Spleen (tissue), 11 donors: ENCODE measurements around the gene MC1R. TPM values are rescaled to one million over a fixed set of nuclear protein-coding genes. Genes with fewer than 3 reads are reported as not detected.
A peak's percentile ranks its signal among the peaks of the same experiment; 100 is the strongest.

Experiments used
- DNase-seq: peaks from one replicate; pipeline ENCODE4 v3.0.0-alpha.2; 2020
- H3K27ac ChIP-seq, 8 donors: fragments of 200-600 bp; sonication (generic) in 7 of 8; 1 replicate in 4 of 8; 2 replicates in 4 of 8; pipeline versions ENCODE4 v1.5.0 to v1.8.0; 2016 to 2021; ENCODE audit warnings: inconsistent platforms in 4 of 8, mild to moderate bottlenecking in 4 of 8, moderate library complexity in 1 of 8
- H3K27me3 ChIP-seq, 7 donors: fragments of 200-600 bp; sonication (generic) in 6 of 7; replicated peaks in 1 of 7; 1 replicate in 4 of 7; 2 replicates in 3 of 7; pipeline versions ENCODE4 v1.5.0 to v1.8.0; 2016 to 2021; ENCODE audit warnings: inconsistent platforms in 3 of 7, mild to moderate bottlenecking in 1 of 7
- H3K36me3 ChIP-seq, 6 donors: fragments of 200-600 bp; sonication (generic) in 5 of 6; 1 replicate in 4 of 6; 2 replicates in 2 of 6; pipeline versions ENCODE4 v1.5.0 to v1.8.0; 2016 to 2021; ENCODE audit warnings: inconsistent platforms in 2 of 6
- H3K4me1 ChIP-seq, 6 donors: fragments of 200-600 bp; sonication (generic) in 5 of 6; 1 replicate in 3 of 6; 2 replicates in 3 of 6; pipeline versions ENCODE4 v1.5.0 to v1.8.0; 2016 to 2021; ENCODE audit warnings: inconsistent platforms in 3 of 6
- H3K4me3 ChIP-seq, 8 donors: fragments of 200-600 bp; sonication (generic) in 7 of 8; 1 replicate in 4 of 8; 2 replicates in 4 of 8; pipeline versions ENCODE4 v1.5.0 to v1.8.0; 2016 to 2021; ENCODE audit warnings: inconsistent platforms in 4 of 8, mild to moderate bottlenecking in 4 of 8, moderate library complexity in 2 of 8
- H3K9me3 ChIP-seq, 8 donors: fragments of 200-600 bp; sonication (generic) in 7 of 8; 1 replicate in 4 of 8; 2 replicates in 4 of 8; pipeline versions ENCODE4 v1.5.0 to v1.8.0; 2016 to 2021; ENCODE audit warnings: inconsistent platforms in 4 of 8
- CTCF ChIP-seq, 11 experiments: fragments of 200-600 bp in 7 of 11; fragments of 450-650 bp in 4 of 11; sonication (generic) in 4 of 11; IDR thresholded peaks in 8 of 11; conservative IDR thresholded peaks in 3 of 11; 1 replicate in 7 of 11; 2 replicates in 4 of 11; pipeline versions ENCODE4 v1.4.0 to v1.8.0; 2016 to 2021; ENCODE audit warnings: antibody characterized with exemption in 11 of 11, inconsistent platforms in 4 of 11, mild to moderate bottlenecking in 1 of 11
- POLR2A ChIP-seq, 3 donors: fragments of 450-650 bp; IDR thresholded peaks; one replicate each; pipeline ENCODE4 v1.5.1; 2017; ENCODE audit warnings: antibody characterized with exemption in 3 of 3, mild to moderate bottlenecking in 1 of 3
- POLR2AphosphoS5 ChIP-seq, 3 donors: sonication (generic); formaldehyde crosslinking; IDR thresholded peaks; one replicate each; pipeline ENCODE4 v1.5.1; 2017; ENCODE audit warnings: antibody characterized with exemption in 3 of 3
- WGBS, 5 donors: extraction: QIAGEN DNeasy Blood & Tissue Kit in 3 of 5; methylation state at CpG; one replicate each; pipeline versions ENCODE4 v1.1.5 to v1.1.7; 2013 to 2018; 5-methylcytosine and 5-hydroxymethylcytosine counted together
- intact Hi-C: fragments of 100-400 bp; cut with DNase I; formaldehyde crosslinking; loops from one replicate; pipeline ENCODE4 v1.15.0; 2023; ENCODE audit warnings: low total_unique reads
- polyA plus RNA-seq, 3 donors: library from polyadenylated mRNA; stranded (reverse); fragments of 200-250 nt; gene quantifications; one replicate each; pipeline ENCODE4 v1.2.1, GENCODE V29; 2013
- total RNA-seq, 7 donors: library from RNA; depleted of rRNA in 3 of 7; stranded (reverse); fragments of >200 nt in 3 of 7; fragmentation: NEBNext Ultra II Directional in 4 of 7; extraction: Animal tissue kit (Norgen Biotek cat#: 25700) in 4 of 7; gene quantifications; one replicate each; pipeline versions ENCODE4 v1.1.0 to v1.2.1, GENCODE V29; 2016 to 2021
- donor health status: healthy with polysubstance abuse.
- donor health status: DM: no; HTN: no; CAD: no; lungs with moderate emphysema.
- donor health status: DM: no; HTN: no; CAD: no.
- donor health status: Bipolar disorder and iron deficiency.
- donor health status: healthy.
- donor health status: DM: no; HTN: no; CAD: no.
- donor health status: DM: yes; HTN: yes; CAD: no.

The MC1R gene
- total and polyA plus RNA-seq, 10 donors, result 2.4 to 12.5 (median 4.5) TPM

GRCh38 chr16:89890200-89890599, 28.5 kb upstream of the MC1R start:
- Histone ChIP-seq H3K27me3 (no peaks in the 10 kb centered on the region), H3K4me3 (no peak overlapping the region), H3K9me3 (no peaks in the 10 kb centered on the region), H3K27ac (no peak overlapping the region), H3K36me3 (peaks cover 5 to 100% (median 98%) of the 10 kb centered on the region in 6 donors), H3K4me1 (no peaks in the 10 kb centered on the region)
- no peak for TF ChIP-seq POLR2AphosphoS5 (IDR thresholded peaks at IDR 0.05)
- no peak for TF ChIP-seq CTCF (IDR thresholded peaks at IDR 0.05 in 8 of 11, conservative IDR thresholded peaks at IDR 0.05 in 3 of 11)
- no peak for TF ChIP-seq POLR2A (IDR thresholded peaks at IDR 0.05)
- intact Hi-C loops, result no loop called here
- 78 to 90% (median 86%) methylated on average over 9 of the region's 9 CpGs for WGBS, 5 donors
- no peak for DNase-seq

DNA sequence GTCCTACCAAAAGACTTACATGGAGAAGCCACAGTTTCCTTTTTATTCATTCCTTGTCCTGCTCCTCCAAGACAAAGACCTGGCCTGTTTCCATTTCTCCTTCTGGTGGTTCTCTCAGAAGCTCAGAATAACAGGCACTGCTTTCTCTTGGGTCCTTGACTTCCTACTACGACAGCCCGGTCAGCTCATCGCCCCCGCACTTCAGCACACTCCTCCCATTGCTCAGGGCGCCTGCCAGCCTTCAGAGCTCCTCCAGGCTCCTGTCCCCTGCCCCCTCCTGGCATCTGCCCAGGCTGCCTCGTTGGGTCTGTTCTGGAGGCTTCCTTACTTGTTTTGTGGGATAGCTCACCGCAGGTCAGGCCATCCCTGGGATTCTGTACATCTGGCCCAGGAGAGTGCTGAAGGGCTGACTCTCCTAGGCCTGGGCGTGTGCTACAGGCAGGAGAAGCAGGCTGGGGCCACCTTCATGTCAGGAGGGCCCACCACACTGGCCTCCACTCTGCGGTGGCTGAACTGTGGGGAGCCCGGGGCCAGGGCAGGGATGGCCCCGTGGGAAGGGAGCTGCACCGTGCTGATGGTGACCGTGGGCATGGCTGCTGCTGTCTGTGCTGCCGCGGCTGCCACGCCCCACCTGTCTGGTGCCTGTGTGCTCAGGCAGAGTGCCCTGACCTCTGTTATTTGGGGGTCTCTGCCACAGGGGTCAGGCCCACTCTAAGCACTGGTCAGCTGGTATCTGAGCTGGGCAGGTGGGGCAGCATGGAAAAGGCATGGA, 27.6 kb upstream of the MC1R start:
- no peaks in the 10 kb centered on the region for H3K9me3 ChIP-seq
- TF ChIP-seq CTCF (IDR thresholded peaks at IDR 0.05 in 8 of 11, conservative IDR thresholded peaks at IDR 0.05 in 3 of 11) (no peak), POLR2AphosphoS5 (IDR thresholded peaks at IDR 0.05) (peak; percentile 3 to 72 (median 43))
- H3K36me3 ChIP-seq, result peaks cover 2 to 100% (median 98%) of the 10 kb centered on the region in 6 donors
- intact Hi-C loops, result no loop called here
- no peak for DNase-seq
- 86 to 94% (median 93%) methylated on average over 8 to 16 of the region's 16 CpGs for WGBS, 5 donors
- H3K27ac ChIP-seq, result no peak overlapping the region
- no peak overlapping the region for H3K4me3 ChIP-seq
- H3K4me1 ChIP-seq, result no peaks in the 10 kb centered on the region
- no peaks in the 10 kb centered on the region for H3K27me3 ChIP-seq

- TF ChIP-seq CTCF (IDR thresholded peaks at IDR 0.05 in 8 of 11, conservative IDR thresholded peaks at IDR 0.05 in 3 of 11), result no peak
- no peak for TF ChIP-seq POLR2A (IDR thresholded peaks at IDR 0.05)
- TF ChIP-seq POLR2AphosphoS5 (IDR thresholded peaks at IDR 0.05), result peak in 1 of 3 donors; percentile 19
- no peaks in the 10 kb centered on the region for H3K4me1 ChIP-seq
- intact Hi-C loops, result no loop called here
- peaks cover 0 to 100% (median 98%) of the 10 kb centered on the region in 6 donors for H3K36me3 ChIP-seq
- H3K9me3 ChIP-seq, result no peaks in the 10 kb centered on the region
- H3K27ac ChIP-seq, result no peak overlapping the region
- no peak for DNase-seq
- H3K4me3 ChIP-seq, result no peak overlapping the region
- 86 to 96% (median 94%) methylated on average over 17 to 18 of the region's 18 CpGs for WGBS, 5 donors
- H3K27me3 ChIP-seq, result no peaks in the 10 kb centered on the region
Measured at GRCh38 chr16:89892055-89892630, 26.5 kb upstream of the MC1R start.

DNA sequence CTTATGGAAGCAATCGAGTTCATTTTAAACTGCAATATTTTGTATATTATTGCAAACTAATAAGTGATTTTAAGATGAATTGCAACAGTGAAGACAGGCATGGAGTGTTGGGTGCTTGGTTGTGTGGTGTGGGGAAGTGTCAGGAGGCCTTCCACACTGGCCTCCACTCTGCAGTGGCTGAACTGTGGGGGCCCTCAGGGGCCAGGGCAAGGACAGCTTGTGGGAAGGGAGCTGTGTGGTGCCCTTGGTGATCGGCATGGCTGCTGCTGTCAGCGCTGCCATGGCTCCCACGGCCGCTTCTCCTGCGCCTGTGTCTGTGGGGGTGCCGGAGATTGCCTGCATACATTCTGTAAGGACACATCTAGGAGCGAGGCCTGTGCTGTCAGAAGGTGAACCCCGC, 26.0 kb upstream of the MC1R start:
- TF ChIP-seq CTCF (IDR thresholded peaks at IDR 0.05 in 8 of 11, conservative IDR thresholded peaks at IDR 0.05 in 3 of 11), result no peak
- no peak for TF ChIP-seq POLR2AphosphoS5 (IDR thresholded peaks at IDR 0.05)
- TF ChIP-seq POLR2A (IDR thresholded peaks at IDR 0.05), result no peak
- WGBS, 5 donors, result 92 to 99% (median 98%) methylated on average over 9 of the region's 9 CpGs
- Histone ChIP-seq H3K36me3 (peaks cover 0 to 100% (median 97%) of the 10 kb centered on the region in 6 donors), H3K4me1 (no peaks in the 10 kb centered on the region), H3K4me3 (no peak overlapping the region), H3K27ac (no peak overlapping the region), H3K27me3 (no peaks in the 10 kb centered on the region), H3K9me3 (no peaks in the 10 kb centered on the region)
- DNase-seq, result no peak
- intact Hi-C loops, result no loop called here
